ENCODE data around the gene ATRNL1.

DNA sequence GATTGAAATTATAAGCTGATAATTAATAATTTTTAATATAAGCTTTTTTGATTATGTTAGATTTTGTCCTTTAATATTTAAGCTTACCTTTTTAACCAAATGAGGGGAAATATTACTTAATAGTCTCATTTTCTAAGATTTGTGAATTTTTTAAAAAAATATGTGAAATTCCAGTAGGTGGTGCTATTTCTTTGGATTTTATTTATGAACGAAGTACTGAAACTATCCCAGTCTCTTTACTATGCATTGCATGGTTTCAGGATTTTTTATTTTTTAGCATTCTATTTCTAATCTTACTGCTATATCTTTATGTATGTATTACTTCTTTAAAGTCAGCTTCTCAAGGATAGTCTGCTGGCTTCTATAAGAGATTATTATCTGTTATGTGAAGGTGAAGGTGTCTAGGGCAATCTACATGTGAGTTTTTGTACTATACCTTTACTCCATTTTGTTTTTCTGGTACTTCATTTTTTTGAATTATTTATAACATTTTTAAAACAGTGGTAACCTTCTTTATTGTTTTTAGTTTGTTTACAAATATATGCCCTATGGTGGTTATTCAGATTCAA lies 78.3 kb downstream of the ATRNL1 start:
- TF ChIP-seq, protein P1, sequence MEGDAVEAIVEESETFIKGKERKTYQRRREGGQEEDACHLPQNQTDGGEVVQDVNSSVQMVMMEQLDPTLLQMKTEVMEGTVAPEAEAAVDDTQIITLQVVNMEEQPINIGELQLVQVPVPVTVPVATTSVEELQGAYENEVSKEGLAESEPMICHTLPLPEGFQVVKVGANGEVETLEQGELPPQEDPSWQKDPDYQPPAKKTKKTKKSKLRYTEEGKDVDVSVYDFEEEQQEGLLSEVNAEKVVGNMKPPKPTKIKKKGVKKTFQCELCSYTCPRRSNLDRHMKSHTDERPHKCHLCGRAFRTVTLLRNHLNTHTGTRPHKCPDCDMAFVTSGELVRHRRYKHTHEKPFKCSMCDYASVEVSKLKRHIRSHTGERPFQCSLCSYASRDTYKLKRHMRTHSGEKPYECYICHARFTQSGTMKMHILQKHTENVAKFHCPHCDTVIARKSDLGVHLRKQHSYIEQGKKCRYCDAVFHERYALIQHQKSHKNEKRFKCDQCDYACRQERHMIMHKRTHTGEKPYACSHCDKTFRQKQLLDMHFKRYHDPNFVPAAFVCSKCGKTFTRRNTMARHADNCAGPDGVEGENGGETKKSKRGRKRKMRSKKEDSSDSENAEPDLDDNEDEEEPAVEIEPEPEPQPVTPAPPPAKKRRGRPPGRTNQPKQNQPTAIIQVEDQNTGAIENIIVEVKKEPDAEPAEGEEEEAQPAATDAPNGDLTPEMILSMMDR (conservative IDR thresholded peaks at IDR 0.05; ENCODE audit: low read depth, low read length) = peak; percentile 49
- TF ChIP-seq EZH2 (IDR thresholded peaks at IDR 0.05; ENCODE audit: low read length, unreplicated experiment) (no peak), EZH2phosphoT487 (IDR thresholded peaks at IDR 0.05; ENCODE audit: borderline replicate concordance, low read length) (no peak)
